Neural progenitor cell (in vitro differentiated cells): ENCODE results near the gene NAA15. TPM values are rescaled to one million over a fixed set of nuclear protein-coding genes. Genes with fewer than 3 reads are reported as not detected.
A peak's percentile ranks its signal among the peaks of the same experiment; 100 is the strongest.
"Not testable (repeated sequence)": the region's sequence is repeated elsewhere in the genome, so short reads cannot be mapped to it uniquely, and the experiment has no call there.

Experiments
- DNase-seq: peaks from one replicate; pipeline ENCODE4 v3.0.0-alpha.2; 2016; ENCODE audit warnings: low spot score
- H2AFZ ChIP-seq: fragments of 200-600 bp; sonication (generic); replicated peaks from 2 replicates; pipeline ENCODE4 v1.6.1; 2016; ENCODE audit warnings: antibody characterized with exemption
- H3F3A ChIP-seq: fragments of 200-600 bp; sonication (generic); 2 replicates; pipeline ENCODE4 v1.6.1; 2016; ENCODE audit warnings: antibody characterized with exemption, low read depth
- H3K27ac ChIP-seq: fragments of 200-600 bp; sonication (generic); 2 replicates; pipeline ENCODE4 v1.5.1; 2016; ENCODE audit warnings: mild to moderate bottlenecking
- H3K27me3 ChIP-seq: fragments of 200-600 bp; sonication (generic); 2 replicates; pipeline ENCODE4 v1.6.1; 2016; ENCODE audit warnings: mild to moderate bottlenecking, moderate library complexity
- H3K36me3 ChIP-seq: fragments of 200-600 bp; sonication (generic); 2 replicates; pipeline ENCODE4 v1.5.1; 2016
- H3K4me1 ChIP-seq: fragments of 200-600 bp; sonication (generic); 2 replicates; pipeline ENCODE4 v1.6.1; 2016; ENCODE audit warnings: mixed run types
- H3K4me2 ChIP-seq: fragments of 200-600 bp; sonication (generic); 2 replicates; pipeline ENCODE4 v1.6.1; 2016
- H3K4me3 ChIP-seq: fragments of 200-600 bp; sonication (generic); 2 replicates; pipeline ENCODE4 v1.5.1; 2016
- H3K79me2 ChIP-seq: fragments of 200-600 bp; sonication (generic); 2 replicates; pipeline ENCODE4 v1.6.1; 2016; ENCODE audit warnings: low read depth
- H3K9ac ChIP-seq: fragments of 200-600 bp; sonication (generic); 2 replicates; pipeline ENCODE4 v1.6.1; 2016
- H3K9me3 ChIP-seq: fragments of 200-600 bp; sonication (generic); 2 replicates; pipeline ENCODE4 v1.5.1; 2016; ENCODE audit warnings: low read depth
- H4K20me1 ChIP-seq: fragments of 200-600 bp; sonication (generic); 2 replicates; pipeline ENCODE4 v1.6.1; 2016; ENCODE audit warnings: low read depth
- H3K27ac Mint-ChIP-seq: 3 replicates; pipeline ENCODE4 v1.8.0; 2021; ENCODE audit warnings: mixed read lengths
- H3K27me3 Mint-ChIP-seq: 2 replicates; pipeline ENCODE4 v1.8.0; 2022; ENCODE audit warnings: low read depth, mild to moderate bottlenecking, inconsistent platforms, moderate library complexity, mixed read lengths; ENCODE audit not compliant: insufficient read depth
- H3K36me3 Mint-ChIP-seq: 3 replicates; pipeline ENCODE4 v1.8.0; 2021; ENCODE audit warnings: mixed read lengths
- H3K4me1 Mint-ChIP-seq: 3 replicates; pipeline ENCODE4 v1.8.0; 2021; ENCODE audit warnings: mixed read lengths
- H3K4me3 Mint-ChIP-seq: 3 replicates; pipeline ENCODE4 v1.8.0; 2021; ENCODE audit warnings: mild to moderate bottlenecking, moderate library complexity, mixed read lengths
- H3K9me3 Mint-ChIP-seq: 3 replicates; pipeline ENCODE4 v1.8.0; 2020; ENCODE audit warnings: mixed read lengths
- EZH2 ChIP-seq: fragments of 200-600 bp; sonication (generic); IDR thresholded peaks from 2 replicates; pipeline ENCODE4 v1.6.1; 2017; ENCODE audit warnings: antibody characterized with exemption, mild to moderate bottlenecking, moderate library complexity
- EZH2phosphoT487 ChIP-seq: fragments of 200-600 bp; sonication (generic); IDR thresholded peaks from 2 replicates; pipeline ENCODE4 v1.6.1; 2017; ENCODE audit warnings: antibody characterized with exemption
- total RNA-seq: library from RNA; depleted of rRNA; stranded (reverse); fragments of >200 nt; gene quantifications from 2 replicates; pipeline ENCODE4 v1.2.3, GENCODE V29; 2015; ENCODE audit warnings: low replicate concordance
- TF ChIP-seq, protein P1 (sequence below): fragments of 200-600 bp; sonication (generic); IDR thresholded peaks from 2 replicates; pipeline ENCODE4 v1.5.1; 2017; ENCODE audit warnings: antibody characterized with exemption, mild to moderate bottlenecking

NAA15 gene
- total RNA-seq, 1 donor from 2014 or later = 69.0 TPM

GRCh38 chr4:139311909-139312308 lies 10.6 kb downstream of the NAA15 start:
- Histone ChIP-seq H3K27ac (no peak overlapping the region), H2AFZ (no peak overlapping the region), H4K20me1 (peaks cover 38% of the 10 kb centered on the region), H3K9me3 (no peaks in the 10 kb centered on the region), H3K27me3 (no peaks in the 10 kb centered on the region), H3K9ac (no peak overlapping the region), H3K4me1 (peaks cover 17% of the 10 kb centered on the region), H3K4me2 (no peak overlapping the region), H3K4me3 (no peak overlapping the region), H3K79me2 (peaks cover 99% of the 10 kb centered on the region), H3K36me3 (no peaks in the 10 kb centered on the region), H3F3A (peaks cover 21% of the 10 kb centered on the region)
- DNase-seq = no peak
- Mint-ChIP-seq H3K36me3 (peaks cover 52% of the 10 kb centered on the region), H3K4me3 (no peak overlapping the region), H3K27me3 (no peaks in the 10 kb centered on the region), H3K4me1 (no peaks in the 10 kb centered on the region), H3K9me3 (peaks cover 32% of the 10 kb centered on the region), H3K27ac (no peak overlapping the region)
- TF ChIP-seq, protein P1, sequence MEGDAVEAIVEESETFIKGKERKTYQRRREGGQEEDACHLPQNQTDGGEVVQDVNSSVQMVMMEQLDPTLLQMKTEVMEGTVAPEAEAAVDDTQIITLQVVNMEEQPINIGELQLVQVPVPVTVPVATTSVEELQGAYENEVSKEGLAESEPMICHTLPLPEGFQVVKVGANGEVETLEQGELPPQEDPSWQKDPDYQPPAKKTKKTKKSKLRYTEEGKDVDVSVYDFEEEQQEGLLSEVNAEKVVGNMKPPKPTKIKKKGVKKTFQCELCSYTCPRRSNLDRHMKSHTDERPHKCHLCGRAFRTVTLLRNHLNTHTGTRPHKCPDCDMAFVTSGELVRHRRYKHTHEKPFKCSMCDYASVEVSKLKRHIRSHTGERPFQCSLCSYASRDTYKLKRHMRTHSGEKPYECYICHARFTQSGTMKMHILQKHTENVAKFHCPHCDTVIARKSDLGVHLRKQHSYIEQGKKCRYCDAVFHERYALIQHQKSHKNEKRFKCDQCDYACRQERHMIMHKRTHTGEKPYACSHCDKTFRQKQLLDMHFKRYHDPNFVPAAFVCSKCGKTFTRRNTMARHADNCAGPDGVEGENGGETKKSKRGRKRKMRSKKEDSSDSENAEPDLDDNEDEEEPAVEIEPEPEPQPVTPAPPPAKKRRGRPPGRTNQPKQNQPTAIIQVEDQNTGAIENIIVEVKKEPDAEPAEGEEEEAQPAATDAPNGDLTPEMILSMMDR = no peak
- TF ChIP-seq EZH2phosphoT487 = no peak
- TF ChIP-seq EZH2 = no peak

DNA sequence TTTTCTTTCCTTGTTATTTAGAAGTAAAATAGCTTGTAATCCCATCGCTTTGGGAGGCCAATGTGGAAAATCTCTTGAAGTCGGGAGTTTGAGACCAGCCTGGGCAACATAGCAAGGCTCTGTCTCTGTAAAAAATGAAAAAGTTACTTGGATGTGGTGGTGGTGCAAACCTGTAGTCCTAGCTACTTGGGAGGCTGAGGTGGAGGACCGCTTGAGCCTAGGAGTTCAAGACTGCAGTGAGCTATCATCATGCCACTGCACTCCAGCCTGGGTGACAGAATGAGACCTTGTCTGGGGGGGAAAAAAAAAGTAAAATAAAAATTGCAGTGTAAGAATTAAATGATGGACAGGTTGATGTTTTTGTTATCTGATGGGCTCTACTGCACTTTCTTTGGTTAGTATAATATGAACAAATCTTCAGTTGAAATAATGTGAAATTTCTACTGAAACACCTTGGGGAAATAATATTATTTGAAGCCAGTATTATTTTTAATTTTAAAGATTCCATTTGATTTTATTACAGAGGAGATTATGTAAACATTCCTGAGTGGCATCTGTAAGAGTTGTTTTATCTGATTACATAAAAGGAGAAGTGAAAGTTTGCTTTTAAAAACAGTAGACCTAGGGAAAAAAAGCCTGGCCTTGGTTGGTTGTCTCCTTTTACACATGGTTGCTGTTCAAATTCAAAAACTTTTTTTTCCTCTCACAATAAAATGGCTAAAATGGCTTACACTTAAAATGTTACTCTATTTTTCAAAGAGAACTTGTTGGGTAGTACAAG lies 11.4 kb downstream of the NAA15 start:
- Histone ChIP-seq H3K27me3 (no peaks in the 10 kb centered on the region), H3K4me3 (no peak overlapping the region), H3K27ac (peak overlapping the region; percentile 68), H3K9ac (no peak overlapping the region), H3F3A (peaks cover 21% of the 10 kb centered on the region), H3K79me2 (peaks cover 99% of the 10 kb centered on the region), H4K20me1 (peaks cover 41% of the 10 kb centered on the region), H3K9me3 (no peaks in the 10 kb centered on the region), H3K36me3 (no peaks in the 10 kb centered on the region), H2AFZ (no peak overlapping the region), H3K4me2 (no peak overlapping the region), H3K4me1 (peaks cover 17% of the 10 kb centered on the region)
- TF ChIP-seq, protein P1 = no peak
- Mint-ChIP-seq H3K4me1 (no peaks in the 10 kb centered on the region), H3K27me3 (no peaks in the 10 kb centered on the region), H3K9me3 (peaks cover 37% of the 10 kb centered on the region), H3K27ac (no peak overlapping the region), H3K4me3 (no peak overlapping the region), H3K36me3 (peaks cover 53% of the 10 kb centered on the region)
- no peak for DNase-seq

- H3K36me3 ChIP-seq, H3K4me3 ChIP-seq, H3K9ac ChIP-seq, H3K4me2 ChIP-seq, DNase-seq, H3K27me3 ChIP-seq, H3K27ac Mint-ChIP-seq, H3K27ac ChIP-seq, H3K4me1 Mint-ChIP-seq, H2AFZ ChIP-seq, H3K4me3 Mint-ChIP-seq, H3K9me3 ChIP-seq, H3K27me3 Mint-ChIP-seq: not testable (repeated sequence)
- Histone ChIP-seq H3F3A (peaks cover 21% of the 10 kb centered on the region), H4K20me1 (peaks cover 41% of the 10 kb centered on the region), H3K4me1 (peaks cover 17% of the 10 kb centered on the region), H3K79me2 (peaks cover 99% of the 10 kb centered on the region)
- peaks cover 42% of the 10 kb centered on the region for H3K9me3 Mint-ChIP-seq
- H3K36me3 Mint-ChIP-seq = peaks cover 53% of the 10 kb centered on the region
Observed at GRCh38 chr4:139313414-139313813, 12.1 kb downstream of the NAA15 start.

DNA sequence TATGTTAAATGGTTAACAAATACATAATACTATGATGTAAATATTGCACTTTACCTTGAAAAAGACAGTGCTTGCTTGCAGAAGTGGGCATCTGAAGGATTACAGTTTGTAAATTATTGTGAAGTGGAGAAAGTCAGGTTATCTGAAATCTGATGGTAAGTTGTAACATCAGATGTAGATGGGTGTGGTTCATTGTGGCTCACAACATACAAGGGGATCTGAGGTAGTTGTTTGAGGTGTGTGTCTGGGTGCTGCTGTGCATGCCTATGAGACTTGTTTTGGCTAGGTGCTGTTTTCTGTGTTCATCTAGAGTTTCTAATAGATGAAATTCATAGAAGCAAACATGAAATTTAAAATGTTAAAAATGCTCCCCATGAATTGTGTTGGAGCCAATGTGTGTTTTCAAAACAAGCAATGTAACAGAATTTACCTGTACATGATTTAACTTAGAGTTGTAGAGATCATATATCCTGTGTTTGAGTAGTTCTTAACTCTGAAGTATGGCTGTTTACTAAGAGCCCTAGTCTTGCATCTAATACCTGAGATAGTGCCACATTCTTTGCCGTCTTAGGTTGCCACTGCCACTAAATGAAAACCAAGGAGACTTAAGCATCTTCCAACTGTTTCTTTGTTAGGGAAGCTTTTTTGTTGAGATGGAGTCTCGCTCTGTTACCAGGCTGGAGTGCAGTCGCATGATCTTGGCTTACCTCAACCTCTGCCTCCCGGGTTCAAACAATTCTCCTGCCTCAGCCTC lies 12.9 kb downstream of the NAA15 start:
- no peak for TF ChIP-seq EZH2
- TF ChIP-seq, protein P1 = no peak
- no peak for TF ChIP-seq EZH2phosphoT487
- H3K4me3 Mint-ChIP-seq = no peak overlapping the region
- Histone ChIP-seq H4K20me1 (peaks cover 41% of the 10 kb centered on the region), H3K9me3 (no peaks in the 10 kb centered on the region), H3F3A (peaks cover 21% of the 10 kb centered on the region), H3K27me3 (no peaks in the 10 kb centered on the region), H2AFZ (no peak overlapping the region), H3K4me2 (peak overlapping the region; percentile 32), H3K79me2 (peaks cover 99% of the 10 kb centered on the region), H3K9ac (no peak overlapping the region), H3K36me3 (no peaks in the 10 kb centered on the region), H3K4me3 (no peak overlapping the region), H3K27ac (peak overlapping the region; percentile 68), H3K4me1 (peaks cover 17% of the 10 kb centered on the region)
- H3K4me1 Mint-ChIP-seq = no peaks in the 10 kb centered on the region
- no peak overlapping the region for H3K27ac Mint-ChIP-seq
- H3K27me3 Mint-ChIP-seq = no peaks in the 10 kb centered on the region
- H3K36me3 Mint-ChIP-seq = peaks cover 52% of the 10 kb centered on the region
- H3K9me3 Mint-ChIP-seq = peaks cover 42% of the 10 kb centered on the region
- DNase-seq = peak; percentile 40
